BE2C (cell line): ENCODE results near the gene ALDH7A1.
"Not testable (repeated sequence)": the region's sequence is repeated elsewhere in the genome, so short reads cannot be mapped to it uniquely, and the experiment has no call there.

Experiments
- DNase-seq: peaks from one replicate; pipeline ENCODE4 v3.0.0-alpha.2; 2020
- H3K27me3 ChIP-seq: fragments of 250-450 bp; sonication (Bioruptor Pico); 2 replicates; pipeline ENCODE4 v1.5.1; 2020; ENCODE audit warnings: mild to moderate bottlenecking
- H3K36me3 ChIP-seq: fragments of 250-450 bp; sonication (Bioruptor Pico); 2 replicates; pipeline ENCODE4 v1.5.1; 2020; ENCODE audit warnings: mild to moderate bottlenecking
- H3K4me1 ChIP-seq: fragments of 250-450 bp; sonication (Bioruptor Pico); 2 replicates; pipeline ENCODE4 v1.5.1; 2020
- H3K4me3 ChIP-seq: 2 replicates; pipeline ENCODE4 v1.5.1; 2011; ENCODE audit warnings: low read depth, low read length
- H3K9me3 ChIP-seq: fragments of 250-450 bp; sonication (Bioruptor Pico); 2 replicates; pipeline ENCODE4 v1.5.1; 2020
- CTCF ChIP-seq: IDR thresholded peaks from 2 replicates; pipeline ENCODE4 v1.5.1; 2012; ENCODE audit warnings: mild to moderate bottlenecking, low read depth, low read length

The ALDH7A1 gene

GRCh38 chr5:126575644-126576043 lies 19.4 kb downstream of the ALDH7A1 start:
- no peaks in the 10 kb centered on the region for H3K4me1 ChIP-seq
- no peaks in the 10 kb centered on the region for H3K9me3 ChIP-seq
- no peak overlapping the region for H3K4me3 ChIP-seq
- H3K27me3 ChIP-seq = no peaks in the 10 kb centered on the region
- peaks cover 55% of the 10 kb centered on the region for H3K36me3 ChIP-seq
- no peak for TF ChIP-seq CTCF
- DNase-seq = no peak

- H3K9me3 ChIP-seq = no peaks in the 10 kb centered on the region
- no peaks in the 10 kb centered on the region for H3K27me3 ChIP-seq
- no peak overlapping the region for H3K4me3 ChIP-seq
- TF ChIP-seq CTCF = no peak
- no peak for DNase-seq
- H3K36me3 ChIP-seq = peaks cover 36% of the 10 kb centered on the region
- H3K4me1 ChIP-seq = no peaks in the 10 kb centered on the region
These were observed 26.7 kb downstream of the ALDH7A1 start for GRCh38 chr5:126568206-126568755.

GRCh38 chr5:126562823-126563222 lies 32.2 kb downstream of the ALDH7A1 start:
- Histone ChIP-seq H3K4me1 (no peaks in the 10 kb centered on the region), H3K9me3 (no peaks in the 10 kb centered on the region), H3K4me3 (no peak overlapping the region), H3K27me3 (no peaks in the 10 kb centered on the region), H3K36me3 (peaks cover 26% of the 10 kb centered on the region)
- no peak for DNase-seq
- TF ChIP-seq CTCF = no peak

- TF ChIP-seq CTCF = no peak
- H3K4me1 ChIP-seq = no peaks in the 10 kb centered on the region
- H3K36me3 ChIP-seq = peaks cover 26% of the 10 kb centered on the region
- DNase-seq = no peak
- no peaks in the 10 kb centered on the region for H3K27me3 ChIP-seq
- H3K4me3 ChIP-seq = no peak overlapping the region
- no peaks in the 10 kb centered on the region for H3K9me3 ChIP-seq
These were observed 33.1 kb downstream of the ALDH7A1 start for GRCh38 chr5:126561908-126562307.

GRCh38 chr5:126555101-126555500 lies 39.9 kb downstream of the ALDH7A1 start:
- H3K9me3 ChIP-seq, H3K27me3 ChIP-seq, H3K4me3 ChIP-seq, H3K4me1 ChIP-seq, DNase-seq: not testable (repeated sequence)
- peaks cover 45% of the 10 kb centered on the region for H3K36me3 ChIP-seq

GRCh38 chr5:126552614-126553013 lies 42.4 kb downstream of the ALDH7A1 start:
- Histone ChIP-seq H3K9me3 (no peaks in the 10 kb centered on the region), H3K36me3 (peaks cover 52% of the 10 kb centered on the region), H3K4me3 (no peak overlapping the region), H3K27me3 (no peaks in the 10 kb centered on the region), H3K4me1 (no peaks in the 10 kb centered on the region)
- DNase-seq = no peak
- TF ChIP-seq CTCF = no peak
